SKM-1 (cell line): Measurements from ENCODE around the gene HOXD8.
A peak's percentile ranks its signal among the peaks of the same experiment; 100 is the strongest.

Experiments
- DNase-seq: peaks from one replicate; lab custom pipeline; 2025; ENCODE audit not compliant: unreplicated experiment; lab: John Stamatoyannopoulos, UW

Gene HOXD8

DNA sequence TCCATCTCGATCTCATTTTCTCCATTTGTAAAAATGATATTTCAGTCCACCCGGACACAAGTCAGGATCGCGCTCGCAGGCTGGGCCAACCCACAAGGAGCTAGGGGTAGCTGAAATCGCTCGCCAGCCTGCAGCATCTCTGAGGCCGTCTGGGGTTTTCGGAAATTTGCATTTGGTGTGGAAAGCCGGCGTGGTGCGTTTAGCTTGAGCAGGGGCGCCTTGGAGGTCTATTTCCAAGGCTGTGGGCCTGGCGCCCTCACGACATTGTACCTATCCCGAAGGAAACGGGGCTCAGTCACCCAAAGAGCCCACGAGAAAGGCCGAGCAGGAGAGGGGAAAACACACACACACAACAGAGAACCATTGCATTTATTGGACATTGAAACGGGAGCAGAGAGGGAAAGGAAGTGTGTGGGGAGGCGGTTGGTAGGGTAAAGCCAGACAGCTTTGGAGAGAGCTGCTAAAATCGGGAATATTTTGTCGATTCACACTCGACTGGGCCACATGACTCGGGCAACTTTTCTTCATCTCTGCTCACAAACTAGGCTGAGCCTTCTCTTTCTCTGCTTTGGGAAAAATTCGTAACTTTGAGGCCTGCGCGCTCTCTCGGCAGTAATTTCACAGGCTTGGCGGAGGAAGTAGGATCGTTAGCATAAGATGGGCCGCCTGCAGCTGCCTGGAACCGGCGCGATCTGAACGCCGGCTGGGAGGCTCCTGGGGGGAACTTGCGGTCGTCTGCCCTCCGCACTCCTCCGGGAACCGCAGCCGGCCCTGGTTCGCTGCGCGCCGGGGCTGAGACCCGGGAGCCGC is 1.1 kb upstream of the HOXD8 start:
- no peak for DNase-seq

DNA sequence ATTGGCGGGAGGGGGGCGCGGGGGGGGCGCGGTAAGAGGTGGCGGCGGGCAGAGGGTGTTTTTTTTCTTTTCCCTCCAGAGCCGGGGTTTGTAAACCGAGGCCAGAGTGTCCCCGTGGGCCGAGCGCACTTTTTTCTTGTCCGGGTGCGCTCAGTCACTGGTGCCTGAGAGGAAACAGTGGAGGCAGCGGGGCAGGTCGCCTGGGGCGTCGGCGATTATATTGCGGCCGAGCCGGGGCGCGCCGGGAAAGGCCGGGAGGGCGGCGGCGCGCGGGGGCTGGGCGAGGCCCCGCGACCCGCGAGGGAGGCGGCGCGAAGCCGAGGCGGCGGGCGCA is 275 bp downstream of the HOXD8 start:
- DNase-seq, result no peak

DNA sequence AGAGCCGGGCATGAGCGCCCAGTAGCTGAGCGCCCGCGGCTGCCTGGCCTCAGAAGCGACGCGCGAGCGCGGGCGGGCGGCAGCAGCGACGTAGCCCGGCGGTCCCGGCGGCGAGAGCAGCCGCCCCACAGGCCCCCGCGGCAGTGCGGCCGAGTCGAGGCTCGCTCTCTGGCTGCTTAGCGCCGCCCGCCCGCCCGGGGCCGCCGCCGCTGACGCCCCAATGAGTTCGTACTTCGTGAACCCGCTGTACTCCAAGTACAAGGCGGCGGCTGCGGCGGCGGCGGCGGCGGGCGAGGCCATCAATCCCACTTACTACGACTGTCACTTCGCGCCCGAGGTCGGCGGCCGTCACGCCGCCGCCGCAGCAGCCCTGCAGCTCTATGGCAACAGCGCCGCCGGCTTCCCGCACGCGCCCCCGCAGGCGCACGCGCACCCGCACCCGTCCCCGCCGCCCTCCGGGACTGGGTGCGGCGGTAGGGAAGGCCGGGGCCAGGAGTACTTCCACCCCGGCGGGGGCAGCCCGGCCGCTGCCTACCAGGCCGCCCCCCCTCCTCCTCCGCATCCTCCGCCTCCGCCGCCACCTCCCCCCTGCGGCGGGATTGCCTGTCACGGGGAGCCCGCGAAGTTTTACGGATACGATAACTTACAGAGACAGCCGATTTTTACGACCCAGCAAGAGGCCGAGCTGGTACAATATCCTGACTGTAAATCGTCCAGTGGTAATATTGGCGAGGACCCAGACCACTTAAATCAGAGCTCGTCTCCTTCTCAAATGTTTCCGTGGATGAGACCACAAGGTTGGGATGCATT is 847 bp downstream of the HOXD8 start:
- DNase-seq, result no peak

DNA sequence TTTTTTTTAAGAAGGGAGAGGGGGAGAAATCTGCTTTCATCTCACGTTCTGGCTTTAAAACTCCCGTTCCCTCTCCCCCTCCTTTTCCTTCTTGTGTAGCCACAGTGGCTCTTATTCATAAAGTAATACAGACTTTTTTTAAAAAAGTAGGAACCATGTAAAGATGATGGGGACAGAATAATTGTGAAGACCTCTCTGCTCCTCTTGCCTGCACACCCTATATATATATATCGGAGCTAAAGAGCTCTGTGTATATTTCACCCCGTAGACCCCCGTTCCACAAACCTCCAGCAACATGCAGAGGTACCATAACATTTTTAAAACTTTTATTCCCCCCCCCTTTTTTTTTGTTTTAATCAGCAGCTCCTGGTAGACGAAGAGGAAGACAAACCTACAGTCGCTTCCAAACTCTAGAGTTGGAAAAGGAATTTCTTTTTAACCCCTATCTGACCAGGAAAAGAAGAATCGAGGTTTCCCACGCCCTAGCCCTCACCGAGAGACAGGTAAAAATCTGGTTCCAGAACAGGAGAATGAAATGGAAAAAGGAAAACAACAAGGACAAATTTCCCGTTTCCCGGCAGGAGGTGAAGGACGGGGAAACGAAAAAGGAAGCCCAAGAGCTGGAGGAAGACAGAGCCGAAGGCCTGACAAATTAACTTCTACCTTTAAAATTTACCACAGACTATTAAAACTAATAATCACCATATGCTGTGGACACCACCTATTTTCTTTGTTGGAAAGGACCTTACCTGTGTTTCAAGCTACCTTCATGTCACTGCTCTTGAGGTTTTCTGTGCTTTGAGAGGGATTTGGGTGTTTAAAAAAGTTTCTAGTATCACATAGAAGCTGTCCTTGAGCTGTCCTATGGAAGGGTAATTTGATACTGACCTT is 1.7 kb downstream of the HOXD8 start:
- DNase-seq, result no peak

DNA sequence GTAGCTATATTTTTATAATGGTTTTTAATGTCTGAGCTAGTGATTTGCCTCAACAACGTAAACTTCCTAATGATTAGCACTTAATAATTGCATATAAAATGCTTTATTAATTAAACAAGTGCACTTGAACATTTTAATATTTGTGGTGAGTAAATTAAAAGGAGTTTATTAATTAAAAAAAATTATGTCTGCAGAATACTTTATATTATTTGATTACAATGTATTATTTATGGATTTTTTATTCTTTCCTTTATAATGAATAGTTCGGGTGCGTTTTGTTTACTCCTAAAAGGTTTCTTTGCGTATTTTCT is 2.3 kb downstream of the HOXD8 start:
- no peak for DNase-seq

DNA sequence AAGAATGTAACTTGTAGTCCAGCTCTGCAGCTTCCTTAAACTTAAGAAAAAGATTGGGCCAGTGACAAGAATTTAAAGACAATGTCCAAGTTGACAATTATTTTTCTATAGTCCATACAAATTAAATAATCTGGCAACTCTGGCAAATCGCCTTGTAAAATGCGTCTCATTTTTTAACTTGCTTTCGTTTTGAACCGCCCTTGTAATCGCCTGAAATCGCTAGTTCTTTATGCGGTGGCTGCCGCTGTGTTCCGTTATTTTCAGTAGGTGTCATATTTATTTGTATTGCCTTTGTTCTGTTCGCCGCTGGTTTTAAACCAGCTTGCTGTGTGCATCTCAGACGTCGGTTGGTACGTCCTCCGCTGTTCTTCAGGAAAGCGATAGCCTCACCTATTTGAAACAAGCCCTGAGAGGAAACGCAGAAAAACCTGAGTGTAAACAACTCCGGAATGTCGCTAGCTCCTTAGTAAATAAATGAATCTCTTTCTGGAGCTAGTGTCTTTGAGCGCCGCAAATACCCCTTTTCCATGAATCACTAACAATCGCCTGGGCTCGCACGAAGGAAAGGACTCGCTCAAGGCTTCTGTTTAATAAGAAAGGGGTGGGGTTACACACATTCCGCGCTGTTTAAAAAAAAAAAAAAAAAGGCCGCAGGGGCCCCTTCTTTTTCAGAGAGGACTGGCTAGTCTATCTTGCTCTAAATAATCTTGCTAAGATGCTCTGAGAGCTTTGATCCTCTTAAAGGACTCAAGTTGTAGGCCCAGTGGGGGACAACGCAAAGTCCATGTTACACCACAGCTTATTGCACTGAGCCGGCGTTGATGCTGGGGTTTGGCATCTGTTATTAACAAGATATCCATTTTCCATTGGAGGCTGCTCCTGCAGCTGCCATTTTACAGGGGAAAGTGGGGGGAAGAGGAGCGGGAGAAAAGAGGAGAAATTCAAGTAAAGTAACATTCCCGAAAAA is 3.0 kb downstream of the HOXD8 start:
- no peak for DNase-seq

DNA sequence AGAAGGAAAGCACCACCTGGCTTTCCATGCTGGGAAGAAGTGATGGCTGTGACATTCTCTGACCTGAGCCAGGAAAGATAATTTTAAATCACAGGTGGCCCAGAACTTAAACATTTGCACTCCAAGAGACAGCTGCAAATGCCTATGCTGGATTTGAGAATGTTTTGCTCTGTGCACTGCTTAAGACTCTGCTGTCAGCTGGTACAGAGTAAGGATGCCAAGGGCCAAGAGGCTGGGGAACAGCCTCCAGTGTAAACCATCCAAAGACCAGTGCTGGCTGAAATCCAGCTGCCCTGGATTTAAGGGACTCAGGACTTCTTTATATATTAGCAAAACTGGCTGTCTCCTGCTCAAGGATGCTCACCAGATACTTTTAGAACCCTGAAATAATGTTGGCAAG is 3.9 kb downstream of the HOXD8 start:
- DNase-seq, result no peak

DNA sequence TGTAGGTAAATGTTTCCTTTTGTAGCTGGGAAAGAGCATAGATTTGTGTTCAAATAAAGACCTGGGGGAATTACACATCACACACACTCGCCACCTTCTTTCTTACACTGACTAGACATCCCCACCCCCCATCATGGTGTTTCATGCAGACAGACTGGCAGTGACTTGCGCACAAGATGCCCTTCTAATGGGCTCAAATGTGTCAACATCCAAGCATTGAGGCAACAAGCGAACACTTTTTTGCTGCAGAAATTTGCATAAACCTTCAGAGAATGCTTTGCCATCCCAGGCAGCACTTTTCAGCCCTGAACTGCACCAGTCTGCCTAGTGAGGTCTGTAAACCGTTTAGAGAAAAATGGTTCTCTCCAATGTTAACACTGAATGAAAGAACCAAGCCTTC is 4.5 kb downstream of the HOXD8 start:
- DNase-seq, result no peak

DNA sequence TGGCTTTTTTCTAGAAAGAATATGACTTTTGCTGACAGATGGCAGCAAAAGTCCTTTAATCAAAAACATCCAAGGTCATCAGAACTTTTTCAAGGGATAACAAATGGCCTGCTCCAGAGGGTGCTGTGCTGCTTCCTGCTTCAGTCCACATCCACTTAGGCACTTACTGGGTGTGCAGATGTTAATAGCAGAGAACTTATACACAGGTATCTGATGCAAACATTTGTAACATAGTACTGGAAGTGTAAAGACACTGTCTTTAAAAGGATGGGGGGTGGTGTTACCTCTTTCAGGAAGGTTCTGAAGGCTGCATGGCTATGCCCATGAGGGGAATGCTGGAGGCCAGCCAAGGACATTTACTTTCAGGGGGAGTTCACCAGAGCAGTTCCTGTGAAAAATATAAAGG is 5.5 kb downstream of the HOXD8 start:
- no peak for DNase-seq

DNA sequence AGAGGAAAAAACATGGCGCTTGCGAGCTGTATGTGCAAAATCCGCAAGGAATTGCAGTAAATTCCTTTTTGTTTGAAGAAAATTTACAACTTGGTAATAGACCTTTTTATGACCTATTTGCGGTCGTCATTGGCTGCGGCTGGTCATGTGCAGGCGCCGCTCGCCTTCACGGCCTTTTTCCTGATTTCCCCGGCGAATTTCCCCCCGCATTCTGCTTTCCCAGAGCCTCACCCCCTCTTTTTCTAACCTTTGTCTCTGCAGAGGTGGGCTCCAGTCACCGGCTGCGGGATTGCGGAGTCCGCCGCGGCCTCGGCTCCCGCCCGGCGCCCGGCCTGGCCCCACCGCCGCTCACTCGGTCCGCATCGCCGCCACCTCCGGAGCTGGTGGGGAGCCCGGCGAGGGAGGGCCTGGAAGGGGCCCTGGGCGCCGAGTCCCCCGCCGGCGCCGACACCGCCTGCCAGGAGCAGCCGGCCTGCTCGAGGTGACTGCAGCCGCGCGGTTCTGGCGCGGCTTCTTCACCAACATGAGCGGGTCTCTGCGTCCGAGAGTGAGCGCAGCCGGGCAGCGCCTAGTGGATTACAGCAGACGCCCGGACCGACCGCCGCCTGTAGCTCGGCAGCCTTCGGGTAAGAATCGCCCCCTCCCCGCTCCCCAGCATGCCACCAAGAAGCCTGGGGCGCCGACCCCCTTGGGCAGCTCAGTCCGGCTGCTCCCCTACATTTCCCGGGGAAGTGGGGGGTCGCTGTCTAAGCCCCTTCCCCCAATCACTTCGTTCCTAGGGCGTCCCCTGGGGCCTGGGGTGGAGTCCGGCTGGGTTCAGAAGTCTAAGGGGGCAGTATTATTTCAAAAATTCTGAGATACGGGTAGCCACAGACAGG is 7.1 kb downstream of the HOXD8 start:
- DNase-seq, result no peak

DNA sequence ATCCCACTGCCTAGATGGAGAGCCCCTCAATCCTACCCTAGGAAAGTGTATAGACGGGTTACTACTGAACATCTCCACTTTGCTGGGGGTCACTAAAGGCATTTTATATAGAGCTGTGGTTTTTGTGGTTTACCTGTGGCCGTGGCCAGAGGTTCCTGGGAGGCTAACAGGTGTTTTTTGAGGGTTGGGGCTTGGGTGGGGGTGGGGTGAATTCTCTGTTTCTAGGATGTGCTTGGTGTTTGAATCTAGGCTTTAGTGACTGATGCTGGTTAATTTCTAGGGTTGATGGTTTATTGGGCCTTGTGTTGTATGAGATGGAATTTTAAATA is 7.7 kb downstream of the HOXD8 start:
- no peak for DNase-seq

DNA sequence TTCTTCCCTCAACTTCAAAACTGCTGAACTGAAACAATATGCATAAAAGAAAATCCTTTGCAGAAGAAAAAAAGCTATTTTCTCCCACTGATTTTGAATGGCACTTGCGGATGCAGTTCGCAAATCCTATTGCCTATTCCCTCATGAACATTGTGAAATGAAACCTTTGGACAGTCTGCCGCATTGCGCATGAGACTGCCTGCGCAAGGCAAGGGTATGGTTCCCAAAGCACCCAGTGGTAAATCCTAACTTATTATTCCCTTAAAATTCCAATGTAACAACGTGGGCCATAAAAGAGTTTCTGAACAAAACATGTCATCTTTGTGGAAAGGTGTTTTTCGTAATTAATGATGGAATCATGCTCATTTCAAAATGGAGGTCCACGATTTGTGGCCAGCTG is 8.4 kb downstream of the HOXD8 start:
- DNase-seq, result no peak

DNA sequence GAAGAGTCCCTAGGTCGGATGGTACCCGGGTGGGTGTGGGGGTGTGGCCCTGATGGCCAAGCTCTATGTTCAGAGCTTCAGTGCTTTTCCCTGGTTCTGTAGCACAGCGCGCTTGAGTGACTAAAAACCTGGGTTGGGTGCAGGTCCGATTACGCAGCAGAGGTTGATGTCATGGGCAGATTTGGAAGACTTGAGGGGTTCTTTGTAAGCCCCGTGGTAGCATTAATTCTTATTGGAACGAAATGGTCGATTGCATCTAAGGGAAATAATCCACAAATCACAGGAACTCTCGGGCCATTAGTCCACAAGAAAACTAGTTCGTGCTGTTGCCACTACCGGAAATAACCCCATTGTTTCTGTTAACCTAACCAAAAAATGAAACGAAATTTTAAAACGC is 9.0 kb downstream of the HOXD8 start:
- no peak for DNase-seq

DNA sequence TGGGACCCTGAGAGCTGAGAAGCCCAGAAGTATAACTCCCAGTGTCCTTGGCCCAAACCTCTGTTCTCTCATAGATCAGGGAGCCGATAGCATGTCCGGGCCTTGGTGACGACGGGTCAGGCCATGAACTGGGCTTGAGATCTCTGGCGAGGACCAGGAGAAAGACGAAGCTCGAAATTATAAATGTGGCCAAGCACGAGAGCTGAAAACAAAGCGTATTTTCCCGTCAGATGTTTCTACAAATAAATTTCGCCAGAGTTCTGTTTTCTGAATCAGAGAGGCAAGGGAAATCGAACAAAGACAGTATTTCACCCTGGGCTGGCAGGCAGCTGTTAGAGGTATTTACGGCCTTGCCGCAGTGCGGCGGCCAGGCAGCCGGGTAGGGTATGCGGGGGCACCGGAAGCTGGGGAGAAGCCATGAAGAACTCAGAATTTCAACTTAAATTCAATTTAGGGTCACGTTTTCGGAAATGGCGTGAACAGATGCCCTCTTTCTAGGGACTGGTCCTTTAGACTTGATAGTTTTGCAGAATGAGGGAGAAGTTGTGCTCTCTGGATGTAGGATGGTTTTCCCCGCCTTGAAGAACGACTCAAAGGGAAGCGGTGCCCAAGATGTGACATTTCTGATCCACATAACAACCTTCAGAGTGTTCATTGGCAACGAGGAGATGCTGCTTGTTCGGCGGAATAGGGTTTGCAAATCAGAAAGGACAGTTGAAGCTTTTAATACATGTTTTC is 9.6 kb downstream of the HOXD8 start:
- DNase-seq, result no peak

DNA sequence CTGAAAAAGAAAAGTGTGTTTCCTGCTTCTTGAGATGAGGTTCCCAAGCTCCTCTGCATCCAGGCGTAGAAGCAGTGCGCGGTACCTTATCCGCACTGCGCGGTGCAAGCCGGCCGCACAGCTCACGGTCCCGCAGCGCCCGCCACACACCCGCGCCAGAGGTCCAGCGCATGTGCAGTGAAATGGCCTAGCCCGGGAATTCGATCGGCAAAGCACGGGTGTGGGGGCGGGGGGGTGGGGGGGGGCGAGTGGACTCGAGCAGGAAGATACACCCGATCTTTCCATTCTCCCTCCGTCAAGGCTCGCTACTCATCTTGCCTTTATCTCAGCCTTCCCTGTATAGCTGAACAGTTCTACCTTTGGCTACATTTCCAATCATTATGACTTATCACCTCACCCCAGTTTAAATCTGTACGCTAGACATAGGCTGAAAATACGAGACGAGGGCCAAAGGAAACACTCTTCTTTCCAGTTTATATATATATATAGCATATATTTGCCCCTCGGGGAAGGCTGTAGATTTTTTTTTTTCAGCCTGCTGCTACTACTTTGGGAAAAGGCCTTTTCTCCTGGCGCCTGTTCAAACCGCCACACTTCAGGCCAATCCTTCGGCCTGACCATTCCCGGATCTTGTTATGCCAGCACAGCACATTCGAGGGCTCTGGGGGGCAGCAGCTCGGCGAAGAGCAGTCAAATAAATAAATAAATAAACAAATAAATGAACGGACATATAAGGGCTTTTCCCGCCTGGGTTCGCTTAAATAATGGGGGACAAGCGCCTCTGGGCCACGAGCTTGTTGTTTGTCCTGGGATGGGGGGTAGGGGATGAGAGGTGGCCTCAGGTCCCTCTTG is 10.4 kb downstream of the HOXD8 start:
- no peak for DNase-seq

DNA sequence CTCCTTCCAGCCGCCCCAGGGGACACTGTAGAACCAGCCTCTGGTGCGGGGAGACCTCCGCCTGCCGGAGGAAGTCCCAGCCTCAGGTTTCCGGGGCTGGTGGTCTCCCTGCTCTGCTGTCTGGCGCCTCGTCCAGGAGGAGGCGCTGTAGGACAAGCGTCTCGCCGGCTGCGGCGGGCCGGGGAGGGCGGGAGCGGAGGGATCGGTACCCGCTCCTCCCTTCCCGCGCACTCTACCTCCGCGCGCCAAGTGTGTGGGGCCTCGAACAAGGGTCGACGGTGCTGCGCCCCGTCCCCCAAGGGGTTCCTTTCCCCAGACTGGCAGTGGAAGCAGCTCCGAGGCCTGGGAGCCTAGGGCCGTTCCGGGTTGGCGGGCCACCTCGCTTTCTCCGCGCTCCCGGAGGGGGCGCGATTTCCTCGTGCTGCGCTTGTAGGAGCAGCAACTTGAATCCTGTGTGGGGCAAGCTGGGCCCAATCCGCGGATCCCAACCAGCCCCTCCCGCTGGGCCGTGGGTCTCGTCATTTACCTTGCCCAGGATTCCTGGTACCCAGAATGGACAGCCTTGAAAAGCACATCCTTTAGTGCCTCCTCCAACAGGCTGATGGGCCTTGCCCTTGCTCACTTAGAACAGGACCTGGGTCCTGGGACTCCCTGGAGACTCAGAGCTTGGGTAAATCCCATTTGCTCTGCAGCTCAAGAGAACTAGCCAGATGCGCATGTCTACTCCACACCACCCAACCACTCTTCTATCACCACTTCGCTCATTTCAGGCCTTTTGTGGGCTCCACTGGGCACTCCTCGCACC is 11.2 kb downstream of the HOXD8 start:
- peak; percentile 26 for DNase-seq

DNA sequence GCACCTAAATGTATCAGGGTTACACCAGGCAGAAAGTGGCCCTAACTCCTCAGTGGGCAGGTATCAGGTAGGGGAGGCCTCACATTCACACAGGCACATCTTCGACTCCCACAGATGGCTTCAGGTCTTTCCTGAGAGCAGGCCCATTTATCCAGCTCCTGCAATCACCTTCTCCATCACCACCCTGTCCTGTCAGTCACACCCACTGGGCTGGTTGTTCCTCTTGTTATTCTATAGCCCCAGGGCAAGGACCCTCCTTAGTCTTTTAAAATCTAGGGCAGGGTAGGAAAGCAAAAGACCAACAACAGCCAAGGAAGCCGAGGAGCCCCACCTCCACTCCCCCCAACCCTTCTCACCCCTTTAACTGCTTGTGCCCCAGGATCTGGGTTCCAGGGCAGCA is 12.8 kb downstream of the HOXD8 start:
- no peak for DNase-seq
